SH-SY5Y (cell line): ENCODE measurements around the gene FAM227A.

Experiments used
- GATA2 ChIP-seq: IDR thresholded peaks from 2 replicates; pipeline ENCODE4 v1.6.1; 2011; ENCODE audit warnings: mild to moderate bottlenecking, low read depth, low read length
- GATA3 ChIP-seq: IDR thresholded peaks from 2 replicates; pipeline ENCODE4 v1.6.1; 2011; ENCODE audit warnings: low read depth, mild to moderate bottlenecking, low read length, moderate library complexity

GRCh38 chr22:38698407-38699094, 42.4 kb upstream of the FAM227A start:
- TF ChIP-seq GATA2 (no peak), GATA3 (no peak)
